AG04449 (cell line): ENCODE data around the gene TRAF3.
"Not testable (repeated sequence)": the region's sequence is repeated elsewhere in the genome, so short reads cannot be mapped to it uniquely, and the experiment has no call there.

Experiments
- CTCF ChIA-PET: fragments of 350-600 bp; formaldehyde crosslinking; extraction: SDS; loops from one replicate; lab custom pipeline; 2021; ENCODE audit warnings: antibody characterized with exemption; lab: Yijun Ruan, JAX
- POLR2A ChIA-PET: fragments of 400-600, 350-600 bp; formaldehyde crosslinking; extraction: SDS; loops from one replicate; lab custom pipeline; 2020; ENCODE audit warnings: antibody characterized with exemption, inconsistent platforms; lab: Yijun Ruan, JAX
- DNase-seq: peaks from one replicate; pipeline ENCODE4 v3.0.0-alpha.2; 2010; ENCODE audit warnings: low read depth, low spot score
- H3K4me3 ChIP-seq: 2 replicates; pipeline ENCODE4 v1.5.1; 2011; ENCODE audit warnings: low read depth, mild to moderate bottlenecking, control low read depth, low read length
- CTCF ChIP-seq: IDR thresholded peaks from one replicate; pipeline ENCODE4 v1.5.1; 2011; ENCODE audit warnings: mild to moderate bottlenecking, moderate library complexity, low read length, control low read depth, inconsistent platforms; ENCODE audit not compliant: insufficient read depth; ENCODE audit errors: missing control alignments

Gene TRAF3

DNA sequence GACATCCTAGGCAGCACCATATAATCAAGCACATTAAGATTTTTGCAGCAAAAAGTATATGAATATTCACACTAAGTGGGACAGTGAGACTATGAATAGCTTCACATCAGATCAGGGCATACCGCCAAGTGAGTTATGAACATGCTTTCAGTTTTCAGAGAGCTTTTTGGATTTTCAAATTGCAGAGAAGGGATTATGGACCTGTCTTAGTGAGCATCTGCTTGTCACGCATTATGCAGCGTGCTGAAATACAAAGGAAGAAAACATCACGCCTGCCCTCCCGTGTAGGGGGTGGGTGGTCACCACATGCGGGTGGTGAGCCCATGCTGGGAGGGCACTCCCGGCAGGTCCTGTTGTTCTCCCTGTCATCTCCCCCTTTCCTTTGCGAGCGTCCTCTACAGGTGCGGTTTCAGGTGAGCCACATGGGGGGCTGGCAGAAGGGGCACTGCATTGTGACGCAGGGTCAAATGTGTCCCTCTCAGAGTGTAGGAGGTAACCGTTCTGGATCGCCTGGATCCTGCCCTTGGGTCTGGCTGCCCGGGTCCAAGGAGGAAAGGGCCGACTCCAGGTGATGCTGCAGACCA lies 42.6 kb downstream of the TRAF3 start:
- H3K4me3 ChIP-seq: no peak overlapping the region
- no peak for TF ChIP-seq CTCF
- DNase-seq: no peak
- POLR2A ChIA-PET: no interaction called here
- CTCF ChIA-PET: interaction anchor here (1.4 kb wide), 1 partner anchor 225 kb away, joined by 5 read pairs; no protein-coding TSS in a partner anchor

DNA sequence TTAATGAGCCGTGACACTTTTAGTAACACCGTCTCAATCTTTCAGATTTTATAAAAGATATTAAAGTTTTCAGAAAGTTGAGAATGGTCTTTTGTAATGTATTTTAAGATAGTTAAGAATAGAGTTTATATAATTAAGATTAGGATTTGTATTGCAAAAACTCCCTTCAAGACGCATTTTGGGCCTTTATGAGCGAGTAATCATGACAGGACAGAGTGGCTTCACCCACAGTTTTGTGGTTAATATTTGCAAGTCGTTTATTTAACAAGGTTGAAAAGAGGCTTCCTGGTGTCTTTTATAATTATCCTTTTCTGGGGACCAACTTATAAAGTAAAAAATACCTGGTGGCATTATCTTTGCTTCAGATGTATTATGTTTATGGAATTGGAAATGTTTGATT lies 44.0 kb downstream of the TRAF3 start:
- no peak for TF ChIP-seq CTCF
- POLR2A ChIA-PET: no interaction called here
- CTCF ChIA-PET: no interaction called here

GRCh38 chr14:102822311-102822863 lies 45.1 kb downstream of the TRAF3 start:
- DNase-seq: no peak
- no peak overlapping the region for H3K4me3 ChIP-seq
- no peak for TF ChIP-seq CTCF
- ChIA-PET POLR2A (no interaction called here), CTCF (interaction anchor here (1.1 kb wide), 1 partner anchor 13 kb away, joined by 3 read pairs; no protein-coding TSS in a partner anchor)

More for the DNA sequence above, 44.0 kb downstream of the TRAF3 start:
- no peak for DNase-seq
- no peak overlapping the region for H3K4me3 ChIP-seq

DNA sequence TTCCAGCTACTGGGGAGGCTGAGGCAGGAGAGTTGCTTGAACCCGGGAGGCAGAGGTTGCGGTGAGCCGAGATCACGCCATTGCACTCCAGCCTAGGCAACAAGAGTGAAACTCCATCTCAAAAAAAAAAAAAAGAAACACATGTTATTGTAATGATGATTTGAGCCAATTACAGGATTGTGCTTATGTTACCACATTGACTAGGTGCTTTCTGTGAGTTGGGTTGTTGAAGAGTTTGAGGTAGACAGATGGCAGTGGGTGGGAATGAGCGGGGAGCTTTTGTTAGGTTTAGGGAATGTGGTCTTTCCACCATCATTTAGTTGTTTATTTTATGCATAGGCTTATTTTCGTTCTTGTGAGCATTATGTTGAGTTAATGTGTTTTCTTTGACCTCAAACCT lies 45.6 kb downstream of the TRAF3 start:
- DNase-seq, POLR2A ChIA-PET, H3K4me3 ChIP-seq: not testable (repeated sequence)
- CTCF ChIA-PET: interaction anchor here (1.1 kb wide), 1 partner anchor 12 kb away, joined by 3 read pairs; no protein-coding TSS in a partner anchor

DNA sequence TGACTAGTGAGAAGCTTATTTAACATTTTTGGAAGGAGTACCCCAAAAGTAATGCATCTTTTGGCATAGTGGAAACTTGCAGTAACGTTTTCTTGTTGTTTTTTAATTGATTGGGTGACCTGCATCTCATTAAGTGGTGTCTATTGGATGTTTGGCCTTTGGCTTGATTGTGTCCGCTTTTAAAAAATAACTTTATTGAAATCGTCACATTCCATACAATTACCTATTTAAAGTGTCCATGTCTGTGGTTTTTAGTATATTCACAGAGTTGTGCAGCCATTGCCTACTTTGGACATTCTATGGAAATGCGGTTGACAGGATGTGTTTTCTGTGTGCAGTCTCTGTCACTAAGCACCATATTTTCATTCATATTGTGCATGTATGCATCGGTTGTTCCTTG lies 46.3 kb downstream of the TRAF3 start:
- no peak for TF ChIP-seq CTCF
- ChIA-PET POLR2A (no interaction called here), CTCF (no interaction called here)

DNA sequence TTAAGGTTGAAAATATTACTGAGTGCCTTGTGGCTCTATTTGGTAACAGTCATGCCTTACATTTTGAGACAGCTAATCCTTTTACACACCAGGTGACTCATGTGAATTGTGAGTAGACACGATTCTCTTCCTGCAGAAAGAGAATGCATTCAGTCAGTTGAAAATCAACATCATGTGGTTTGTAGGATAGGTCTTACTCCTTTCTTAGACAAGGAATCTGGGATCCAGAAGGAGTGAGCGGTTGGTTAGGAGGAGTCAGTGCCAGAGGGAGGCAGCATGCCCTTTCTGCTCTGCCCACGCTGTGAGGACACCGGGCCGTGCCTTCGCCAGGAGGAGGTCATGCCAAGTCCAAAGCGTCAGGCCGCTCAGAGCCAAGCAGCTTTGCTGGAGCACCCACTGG lies 47.6 kb downstream of the TRAF3 start:
- no peak for DNase-seq
- no peak for TF ChIP-seq CTCF
- no peak overlapping the region for H3K4me3 ChIP-seq
- ChIA-PET POLR2A (no interaction called here), CTCF (no interaction called here)

More for the DNA sequence above, 46.3 kb downstream of the TRAF3 start:
- DNase-seq: no peak
- H3K4me3 ChIP-seq: no peak overlapping the region
